HG02763 (cell line): Measurements from ENCODE around the gene SIGLEC5.
"Not testable (repeated sequence)": the region's sequence is repeated elsewhere in the genome, so short reads cannot be mapped to it uniquely, and the experiment has no call there.

Experiments
- ATAC-seq: cut with Tn5 transposase; IDR thresholded peaks from one replicate; pipeline ENCODE4 v1.9.1; 2021; ENCODE audit warnings: mild to moderate bottlenecking, moderate library complexity; ENCODE audit not compliant: unreplicated experiment

Gene SIGLEC5, protein sequence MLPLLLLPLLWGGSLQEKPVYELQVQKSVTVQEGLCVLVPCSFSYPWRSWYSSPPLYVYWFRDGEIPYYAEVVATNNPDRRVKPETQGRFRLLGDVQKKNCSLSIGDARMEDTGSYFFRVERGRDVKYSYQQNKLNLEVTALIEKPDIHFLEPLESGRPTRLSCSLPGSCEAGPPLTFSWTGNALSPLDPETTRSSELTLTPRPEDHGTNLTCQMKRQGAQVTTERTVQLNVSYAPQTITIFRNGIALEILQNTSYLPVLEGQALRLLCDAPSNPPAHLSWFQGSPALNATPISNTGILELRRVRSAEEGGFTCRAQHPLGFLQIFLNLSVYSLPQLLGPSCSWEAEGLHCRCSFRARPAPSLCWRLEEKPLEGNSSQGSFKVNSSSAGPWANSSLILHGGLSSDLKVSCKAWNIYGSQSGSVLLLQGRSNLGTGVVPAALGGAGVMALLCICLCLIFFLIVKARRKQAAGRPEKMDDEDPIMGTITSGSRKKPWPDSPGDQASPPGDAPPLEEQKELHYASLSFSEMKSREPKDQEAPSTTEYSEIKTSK

DNA sequence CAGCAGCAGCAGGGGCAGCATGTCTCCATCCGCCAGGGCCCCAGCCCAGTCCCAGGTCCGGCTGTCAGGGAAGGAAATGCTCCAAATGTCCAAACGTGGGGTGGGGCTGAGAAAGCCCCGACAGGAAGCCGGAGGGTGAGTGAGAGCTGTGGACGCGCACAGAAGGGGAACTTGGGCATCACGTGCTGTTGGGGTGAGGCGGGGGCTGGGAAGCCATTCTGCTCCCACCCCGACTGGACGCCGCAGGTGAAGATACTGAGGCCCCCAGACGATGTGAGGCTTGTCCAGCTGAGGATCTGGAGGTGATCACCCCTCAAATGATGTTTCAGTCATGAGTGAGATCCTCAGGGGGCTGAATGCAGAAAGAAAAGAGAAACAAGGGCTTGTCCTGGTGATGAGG lies at the start of gene SIGLEC5:
SIGLEC5 (minus strand) TSS at position 87 of the 400 bp plus-strand sequence; CDS start at position 21, 66 bp downstream.
- ATAC-seq, result not testable (repeated sequence)

DNA sequence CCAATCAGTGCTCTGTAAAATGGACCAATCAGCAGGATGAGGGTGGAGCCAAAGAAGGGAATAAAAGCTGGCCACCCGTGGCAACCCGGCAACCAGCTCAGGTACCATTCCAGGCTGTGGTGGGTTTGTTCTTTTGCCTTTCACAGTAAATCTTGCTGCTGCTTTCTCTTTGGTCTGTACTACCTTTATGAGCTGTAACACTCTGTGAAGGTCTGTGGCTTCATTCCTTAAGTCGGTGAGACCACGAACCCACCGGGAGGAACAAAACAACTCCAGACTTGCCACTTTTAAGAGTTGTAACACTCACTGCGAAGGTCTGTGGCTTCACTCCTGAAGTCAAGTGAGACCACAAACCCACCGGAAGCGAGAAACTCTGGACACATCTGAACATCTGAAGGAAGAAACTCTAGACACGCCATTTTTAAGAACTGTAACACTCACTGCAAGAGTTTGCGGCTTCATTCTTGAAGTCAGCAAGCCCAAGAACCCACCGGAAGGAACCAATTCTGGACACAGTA lies 46.4 kb upstream of the SIGLEC5 start:
- ATAC-seq, result no peak

DNA sequence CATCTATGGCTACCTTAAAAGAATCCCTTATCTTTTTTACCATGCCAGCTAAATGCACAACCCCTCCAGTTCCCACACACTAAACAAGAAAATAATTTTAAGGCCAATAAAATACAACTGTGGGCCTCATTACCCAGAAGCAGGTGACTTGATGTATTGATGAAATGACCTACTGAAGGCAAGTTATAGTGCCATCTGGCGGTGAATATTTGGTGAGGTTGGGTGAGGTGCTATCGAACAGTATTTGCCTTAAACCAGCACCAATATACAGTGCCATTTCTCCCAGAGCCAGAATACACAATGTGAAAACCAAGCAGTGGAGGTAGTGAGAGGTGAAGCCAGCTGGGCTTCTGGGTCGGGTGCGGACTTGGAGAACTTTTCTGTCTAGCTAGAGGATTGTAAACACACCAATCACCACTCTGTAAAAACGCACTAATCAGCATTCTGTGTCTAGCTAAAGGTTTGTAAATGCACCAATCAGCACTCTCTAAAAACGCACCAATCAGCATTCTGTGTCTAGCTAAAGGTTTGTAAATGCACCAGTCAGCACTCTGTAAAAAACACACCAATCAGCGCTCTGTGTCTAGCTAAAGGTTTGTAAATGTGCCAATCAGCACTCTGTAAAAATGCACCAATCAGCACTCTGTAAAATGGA lies 45.8 kb upstream of the SIGLEC5 start:
- not testable (repeated sequence) for ATAC-seq

DNA sequence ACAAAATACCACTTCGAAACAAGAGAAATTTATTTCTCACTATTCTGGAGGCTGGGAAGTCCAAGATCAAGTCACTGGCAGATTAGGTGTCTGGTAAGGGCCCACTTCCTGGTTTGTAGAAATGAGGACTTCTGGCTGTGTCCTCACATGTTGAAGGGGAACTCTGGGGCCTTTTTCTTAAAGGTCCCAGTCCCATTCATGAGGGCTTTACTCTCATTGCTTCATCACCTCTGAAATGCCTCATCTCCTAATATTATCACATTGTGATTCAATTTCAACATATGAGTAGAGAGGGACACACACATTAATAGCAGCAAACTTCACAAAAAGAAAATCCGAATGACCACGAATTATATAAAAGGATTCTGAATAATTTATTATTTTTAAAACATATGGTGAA lies 38.0 kb upstream of the SIGLEC5 start:
- ATAC-seq, result no peak

DNA sequence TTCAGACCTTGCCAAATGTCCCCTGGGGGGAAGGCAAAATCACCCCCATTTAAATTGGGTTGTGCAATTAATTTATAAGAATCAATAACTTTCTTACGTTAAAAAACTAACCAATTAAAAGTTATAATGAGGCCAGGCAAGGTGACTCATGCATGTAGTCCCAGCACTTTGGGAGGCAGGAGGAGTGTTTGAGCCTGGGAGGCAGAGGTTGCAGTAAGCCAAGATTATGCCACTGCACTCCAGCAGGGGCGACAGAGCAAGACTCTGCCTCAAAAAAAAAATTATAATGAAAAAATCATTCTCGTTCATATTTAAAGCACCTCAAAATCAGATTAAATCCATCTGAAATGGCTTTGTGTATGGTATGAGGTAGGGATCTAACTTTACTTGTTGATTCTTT lies 34.8 kb upstream of the SIGLEC5 start:
- no peak for ATAC-seq

DNA sequence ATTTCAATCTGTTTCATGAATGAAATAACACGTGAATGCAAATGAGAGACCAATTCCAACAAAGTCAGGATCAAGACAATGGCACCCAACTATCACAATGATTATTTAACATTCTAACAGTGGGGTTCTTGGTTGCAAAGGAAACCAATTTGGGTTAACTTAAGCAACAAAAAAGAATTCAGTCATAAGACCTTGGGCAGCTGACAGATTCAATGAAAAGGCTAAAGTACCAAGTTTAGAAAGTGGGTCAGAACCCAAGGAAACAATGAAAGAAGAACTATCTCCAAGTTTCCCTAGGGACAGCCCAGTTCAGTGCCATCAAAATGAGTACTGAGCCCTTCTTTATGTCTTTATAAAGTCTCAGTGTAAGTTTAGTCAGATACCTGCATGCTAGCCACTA lies 33.9 kb upstream of the SIGLEC5 start:
- ATAC-seq, result no peak

DNA sequence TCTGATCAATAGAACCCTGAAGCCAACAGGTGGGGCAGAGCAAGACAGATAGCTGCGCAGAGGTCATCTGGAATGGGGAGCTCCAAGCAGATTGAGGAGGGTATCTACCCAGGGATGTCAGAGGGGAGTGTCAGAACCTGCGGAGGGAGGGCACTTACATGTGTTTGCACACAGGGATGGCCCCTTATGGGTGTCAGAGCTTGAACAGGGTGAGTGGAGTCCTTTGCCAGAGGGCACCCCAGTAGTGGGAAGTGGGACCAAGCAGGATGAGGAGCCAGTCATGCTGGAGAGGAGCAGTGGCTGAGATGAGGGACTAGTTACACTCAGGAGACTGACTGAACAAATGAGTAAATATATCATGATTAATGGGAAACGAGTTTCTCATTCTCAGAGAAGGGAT lies 33.4 kb upstream of the SIGLEC5 start:
- ATAC-seq, result no peak

DNA sequence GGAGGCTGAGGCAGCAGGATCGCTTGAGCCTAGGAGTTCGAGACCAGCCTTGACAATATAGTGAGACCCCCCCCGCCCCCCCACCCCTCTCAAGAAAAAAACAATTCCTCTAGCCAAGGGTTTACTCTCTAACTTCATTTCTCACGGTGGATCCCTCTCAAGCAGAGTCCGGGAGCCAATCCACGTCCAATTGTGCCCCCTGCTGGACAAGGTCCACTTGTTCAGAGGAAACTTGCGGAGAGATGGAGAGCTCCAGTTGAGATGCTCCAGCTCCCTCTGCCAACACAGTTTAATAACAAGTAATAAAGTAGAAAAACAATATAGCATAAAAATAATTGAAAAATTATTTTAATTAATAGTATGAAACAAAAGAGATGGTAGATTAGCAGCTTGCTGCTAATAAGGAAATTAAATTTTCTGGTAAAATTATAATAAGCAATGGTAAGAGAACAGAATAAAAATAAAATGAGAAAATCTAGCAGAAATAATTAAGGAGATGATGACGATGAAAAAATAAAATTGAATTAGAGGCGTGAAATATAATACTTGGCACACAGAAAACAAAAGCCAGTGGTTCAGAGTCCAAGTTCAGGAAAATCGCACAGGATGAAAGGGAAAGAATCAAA lies 30.9 kb upstream of the SIGLEC5 start:
- ATAC-seq, result no peak

DNA sequence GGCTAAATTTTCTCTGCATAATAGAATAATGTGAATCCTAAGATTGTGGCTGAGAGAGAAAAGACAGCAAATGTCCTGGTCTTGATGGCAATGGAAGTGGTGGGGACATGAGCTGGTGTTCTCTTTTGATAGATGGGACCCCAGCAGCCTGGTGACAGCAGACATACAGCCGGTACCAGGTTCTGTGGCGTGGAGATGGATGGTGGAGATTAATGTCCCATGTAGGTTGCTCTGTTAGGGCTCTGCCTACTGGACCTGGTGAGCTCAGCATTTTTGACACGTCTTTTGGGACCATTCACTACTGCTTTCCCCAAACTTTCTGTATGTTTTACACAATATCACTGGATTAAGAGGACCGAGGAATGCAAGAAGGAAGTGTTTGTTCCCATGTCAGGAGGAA lies 24.6 kb upstream of the SIGLEC5 start:
- ATAC-seq, result no peak

DNA sequence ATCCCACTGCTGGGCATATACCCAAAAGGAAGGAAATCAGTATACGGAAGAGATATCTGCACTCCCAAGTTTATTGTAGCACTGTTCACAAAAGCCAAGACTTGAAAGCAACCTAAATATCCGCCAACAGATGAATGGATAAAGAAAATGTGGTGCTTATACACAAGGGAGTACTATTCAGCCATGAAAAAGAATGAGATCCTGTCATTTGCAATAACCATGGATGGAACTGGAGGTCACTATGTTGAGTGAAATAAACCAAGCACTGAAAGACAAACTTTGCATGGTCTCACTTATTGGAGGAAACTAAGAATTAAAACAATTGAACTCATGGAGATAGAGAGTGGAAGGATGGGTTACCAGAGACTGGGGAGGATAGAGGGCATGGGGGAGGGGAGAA lies 23.0 kb upstream of the SIGLEC5 start:
- no peak for ATAC-seq

DNA sequence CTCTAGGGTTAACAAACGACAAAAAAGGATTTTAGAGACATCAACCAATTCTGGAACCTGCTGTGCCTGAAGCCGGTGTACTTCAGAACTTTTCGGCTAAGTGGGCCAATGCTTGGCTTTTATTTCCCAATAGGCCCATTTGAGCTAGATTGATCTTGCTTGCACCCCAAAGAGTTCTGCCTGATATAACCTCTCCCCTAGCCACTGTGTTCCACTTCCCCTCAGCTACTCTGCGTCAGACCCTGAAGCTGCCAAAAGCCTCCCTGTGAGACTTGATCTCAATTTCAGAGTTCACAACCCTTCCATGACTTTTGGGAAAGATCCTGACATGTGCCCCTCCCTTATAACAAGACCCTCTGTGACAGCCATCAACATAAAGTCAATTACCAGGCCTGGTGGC lies 22.1 kb upstream of the SIGLEC5 start:
- ATAC-seq, result no peak

DNA sequence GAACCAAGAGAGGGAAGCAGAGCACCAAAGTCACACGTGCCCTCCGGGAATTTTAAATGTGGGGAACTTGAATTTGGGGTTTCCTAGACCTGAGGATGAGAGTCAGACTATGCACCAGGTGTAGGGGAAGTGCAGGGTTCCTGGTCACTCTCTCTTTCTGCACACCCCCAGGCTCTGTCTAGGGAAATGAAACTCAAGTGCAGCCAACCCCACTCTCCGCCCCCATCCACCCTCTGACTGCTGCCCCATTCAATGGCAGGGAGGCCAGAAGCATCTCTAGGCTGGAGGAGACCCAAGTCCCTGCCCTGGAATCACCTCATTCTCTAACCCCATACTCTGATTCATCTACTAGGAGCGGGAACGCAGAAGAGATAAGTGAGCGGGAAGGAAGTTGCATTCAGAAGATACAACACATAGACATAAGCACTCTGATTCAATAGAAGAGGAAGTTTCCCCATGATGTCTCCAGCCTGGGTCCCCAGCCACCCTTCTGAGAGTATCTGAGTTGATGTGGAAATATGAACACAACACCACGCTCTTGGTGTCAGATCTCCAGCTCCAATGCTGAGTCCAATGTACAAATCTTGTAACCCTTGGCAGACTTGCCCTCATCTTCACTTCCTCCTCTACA lies 21.1 kb upstream of the SIGLEC5 start:
- no peak for ATAC-seq

DNA sequence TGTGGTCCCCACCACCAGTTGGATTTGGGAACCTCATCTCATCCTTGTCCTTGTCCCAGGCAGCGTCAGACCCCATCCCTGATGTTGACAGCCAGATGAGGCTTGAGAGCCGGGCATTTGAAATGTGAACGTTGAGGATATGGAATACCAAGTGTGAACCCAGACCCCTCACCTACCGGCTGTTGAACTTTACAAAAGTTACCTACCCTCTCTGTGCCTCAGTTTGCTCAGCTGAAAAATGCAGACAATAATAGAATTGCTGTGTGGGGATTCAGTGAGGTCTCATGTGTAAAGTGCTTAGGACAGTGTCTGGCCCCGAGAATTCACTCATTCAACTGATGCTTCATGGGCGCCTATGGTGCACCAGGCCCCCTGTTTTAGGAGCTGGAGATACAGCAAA lies 17.1 kb upstream of the SIGLEC5 start:
- ATAC-seq, result no peak

DNA sequence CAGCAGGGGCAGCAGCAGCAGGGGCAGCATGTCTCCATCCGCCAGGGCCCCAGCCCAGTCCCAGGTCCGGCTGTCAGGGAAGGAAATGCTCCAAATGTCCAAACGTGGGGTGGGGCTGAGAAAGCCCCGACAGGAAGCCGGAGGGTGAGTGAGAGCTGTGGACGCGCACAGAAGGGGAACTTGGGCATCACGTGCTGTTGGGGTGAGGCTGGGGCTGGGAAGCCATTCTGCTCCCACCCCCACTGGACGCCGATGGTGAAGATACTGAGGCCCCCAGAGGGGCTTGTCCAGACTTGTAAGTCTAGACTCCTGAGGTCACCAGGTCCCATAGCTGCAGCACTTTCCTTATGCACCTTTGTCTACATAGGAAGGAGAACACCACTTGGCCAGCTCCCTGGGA lies 16.5 kb upstream of the SIGLEC5 start, which contains the start of gene SIGLEC14:
SIGLEC14 (minus strand) TSS at position 96 of the 400 bp plus-strand sequence; CDS start at position 30, 66 bp downstream.
- ATAC-seq, result not testable (repeated sequence)

DNA sequence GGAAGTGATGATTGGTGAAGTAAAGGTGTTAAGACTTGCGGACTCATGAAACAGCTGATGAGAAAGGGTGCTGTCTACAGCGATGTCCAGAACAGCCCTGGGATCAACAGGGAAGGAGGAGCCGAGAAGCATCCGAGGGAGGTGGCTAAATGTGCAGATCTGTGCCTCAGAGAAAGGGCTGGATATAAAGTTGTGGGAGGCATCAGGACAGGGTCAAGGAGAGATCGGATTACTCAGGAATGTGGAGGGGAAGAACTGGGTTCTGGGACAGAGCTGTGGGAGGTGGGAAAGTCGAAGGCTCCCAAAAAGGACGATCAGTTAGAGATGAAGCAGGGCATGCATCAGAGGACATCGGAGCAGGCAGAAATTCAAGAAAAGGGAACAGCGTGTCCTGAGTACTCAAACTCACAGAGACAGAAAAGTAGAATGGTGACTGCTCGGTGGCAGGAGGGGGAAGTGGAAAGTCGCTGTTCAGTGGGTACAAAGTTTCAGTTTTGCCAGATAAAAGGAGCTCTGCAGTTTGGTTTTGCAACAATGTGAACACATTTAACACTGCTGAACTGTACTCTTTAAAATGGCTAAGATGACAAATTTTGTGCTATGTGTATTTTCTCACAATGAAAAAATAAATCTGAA lies 14.6 kb upstream of the SIGLEC5 start:
- ATAC-seq, result no peak

DNA sequence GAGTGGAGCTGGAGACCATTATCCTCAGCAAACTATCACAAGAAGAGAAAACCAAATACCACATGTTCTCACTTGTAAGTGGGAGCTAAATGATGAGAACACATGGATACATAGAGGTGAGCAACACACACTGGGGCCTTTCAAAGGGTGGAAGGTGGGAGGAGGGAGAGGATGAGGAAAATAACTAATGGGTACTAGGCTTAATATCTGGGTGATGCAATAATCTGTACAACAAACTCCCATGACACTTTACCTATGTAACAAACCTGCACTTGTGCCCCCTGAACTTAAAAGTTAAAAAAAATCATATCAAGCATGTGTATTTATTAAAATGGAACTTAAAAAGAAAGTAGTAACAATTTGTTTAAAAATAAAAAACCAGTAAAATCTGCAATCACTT lies 11.4 kb upstream of the SIGLEC5 start:
- no peak for ATAC-seq

DNA sequence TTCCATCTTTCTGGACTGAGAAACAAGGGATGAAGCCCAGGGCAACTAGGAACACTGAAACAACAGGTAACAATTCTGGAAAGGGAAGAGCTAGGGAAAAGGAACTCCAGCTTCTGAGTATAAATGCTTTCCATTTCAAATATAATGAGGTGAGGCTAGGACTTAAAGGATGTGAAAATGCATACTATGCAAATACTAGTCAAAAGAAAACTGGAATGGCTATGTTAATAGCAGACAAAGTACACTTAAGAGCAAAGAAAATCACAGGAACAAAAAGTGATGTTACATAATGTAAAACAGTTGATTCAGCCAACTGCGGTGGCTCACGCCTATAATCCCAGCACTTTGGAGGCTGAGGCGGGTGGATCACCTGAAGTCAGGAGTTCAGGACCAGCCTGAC lies 10.2 kb upstream of the SIGLEC5 start:
- ATAC-seq, result no peak

DNA sequence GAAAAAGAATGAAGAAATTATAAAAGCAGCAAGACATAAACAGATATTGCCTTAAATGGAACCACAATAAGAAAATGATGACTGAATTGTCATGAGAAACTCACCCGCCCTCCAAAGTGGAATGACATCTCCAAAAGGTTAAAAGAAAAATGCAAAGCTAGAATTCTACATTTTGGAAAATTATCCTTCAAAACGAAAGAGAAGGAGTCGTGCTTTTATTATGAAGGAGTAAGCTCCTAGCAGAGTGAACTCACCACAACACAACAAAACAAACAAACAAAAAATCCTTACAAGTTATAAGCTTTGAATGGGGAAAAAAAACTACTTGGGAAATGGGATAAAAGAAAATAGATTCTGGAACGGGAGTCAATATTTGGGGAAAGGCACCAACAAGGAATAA lies 9.7 kb upstream of the SIGLEC5 start:
- ATAC-seq, result no peak

DNA sequence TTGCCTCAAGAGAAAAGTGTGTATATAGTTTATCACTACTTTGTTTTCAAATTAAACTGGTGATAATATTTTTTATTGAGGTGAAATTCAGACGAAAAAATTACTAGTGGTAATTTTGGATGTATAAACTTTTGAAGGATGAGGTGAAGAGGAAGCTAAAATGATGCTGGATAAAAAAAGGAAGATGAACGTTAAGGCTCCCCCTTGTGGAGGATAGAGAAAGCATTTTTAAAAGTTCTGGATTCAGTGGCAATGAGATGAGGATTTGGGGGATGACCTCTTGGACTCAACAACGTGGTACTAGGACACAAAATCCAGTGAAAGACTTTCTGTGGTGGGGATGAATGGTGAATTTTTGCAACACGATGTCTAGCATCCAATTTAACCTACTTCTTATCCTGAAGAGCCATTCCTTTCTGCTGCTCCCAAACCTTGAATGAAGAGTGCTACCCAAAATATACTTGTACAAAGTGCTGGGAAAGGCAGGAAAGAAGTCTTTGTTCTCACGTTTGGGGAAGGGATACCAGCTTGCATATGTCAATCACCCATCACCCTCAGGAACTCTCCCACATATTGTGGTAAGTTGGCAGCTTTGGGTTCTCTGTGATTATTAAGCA lies 7.3 kb upstream of the SIGLEC5 start:
- no peak for ATAC-seq

DNA sequence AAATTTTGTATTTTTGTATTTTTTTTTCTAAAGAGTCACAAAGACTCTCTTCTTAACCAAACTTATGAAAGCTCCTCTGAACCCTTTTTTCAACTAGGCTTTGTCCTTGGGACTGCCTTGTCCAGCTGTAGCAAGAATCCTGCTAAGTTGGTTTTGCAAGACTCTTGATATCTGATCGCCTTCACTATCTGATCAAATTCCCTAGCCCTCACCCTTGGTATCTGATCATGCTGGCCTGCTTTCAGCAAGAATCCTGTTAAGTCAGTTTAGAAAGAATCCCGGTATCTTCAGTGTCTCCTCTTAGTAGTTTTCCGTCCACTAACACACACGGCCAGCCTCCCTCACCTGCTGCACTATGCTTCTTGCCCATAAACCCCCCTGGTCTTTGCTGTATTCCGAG lies 1.9 kb upstream of the SIGLEC5 start:
- no peak for ATAC-seq
